Ectodermal cell (in vitro differentiated cells): ENCODE measurements around the gene SORCS3.

Experiments used
- H3K27ac ChIP-seq: 2 replicates; pipeline ENCODE4 v1.7.0; 2013; ENCODE audit warnings: mild to moderate bottlenecking, low read depth, low read length; ENCODE audit not compliant: insufficient read depth, poor library complexity, severe bottlenecking
- H3K27me3 ChIP-seq: 2 replicates; pipeline ENCODE4 v1.7.0; 2013; ENCODE audit warnings: mild to moderate bottlenecking, low read length; ENCODE audit not compliant: insufficient read depth, control insufficient read depth, poor library complexity, severe bottlenecking
- H3K36me3 ChIP-seq: one replicate; pipeline ENCODE4 v1.7.0; 2013; ENCODE audit warnings: low read length; ENCODE audit not compliant: control insufficient read depth, insufficient read depth
- H3K4me1 ChIP-seq: one replicate; pipeline ENCODE4 v1.7.0; 2013; ENCODE audit warnings: low read length; ENCODE audit not compliant: control insufficient read depth, insufficient read depth
- H3K4me3 ChIP-seq: 2 replicates; pipeline ENCODE4 v1.7.0; 2013; ENCODE audit warnings: low read depth, low read length, control low read depth; ENCODE audit not compliant: insufficient read depth
- H3K9me3 ChIP-seq: 2 replicates; pipeline ENCODE4 v1.7.0; 2013; ENCODE audit warnings: mild to moderate bottlenecking, low read length, moderate library complexity; ENCODE audit not compliant: control insufficient read depth
- whole genome bisulfite sequencing, 2 experiments: methylation state at CpG; one replicate each; pipeline ENCODE4 v1.1.7; 2013; ENCODE audit warnings: missing lambda C conversion rate in 2 of 2; 5-methylcytosine and 5-hydroxymethylcytosine counted together

The SORCS3 gene

DNA sequence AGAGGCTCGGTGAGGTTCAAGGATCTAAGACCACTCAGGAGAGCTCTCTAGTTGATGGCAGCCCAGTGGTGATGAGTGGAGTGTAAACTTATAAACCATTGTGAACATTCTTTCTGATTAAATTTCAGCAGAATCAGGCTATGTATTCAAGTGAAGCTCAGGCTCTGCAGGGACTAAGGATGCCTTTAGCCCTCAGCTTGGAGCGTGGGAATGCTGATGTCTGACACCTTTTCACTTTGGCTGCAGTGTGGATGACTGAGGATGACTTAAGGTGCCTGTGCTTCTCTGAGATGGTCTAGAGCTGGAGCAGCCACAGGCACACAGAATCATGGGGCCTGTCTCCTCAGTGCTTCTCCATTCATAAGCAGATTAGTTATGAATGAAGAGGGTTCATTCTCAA is 150.4 kb downstream of the SORCS3 start:
- 90 to 92% methylated on average over 2 of the region's 2 CpGs for WGBS, 2 experiments
- H3K27me3 ChIP-seq = no peaks in the 10 kb centered on the region
- H3K36me3 ChIP-seq = no peaks in the 10 kb centered on the region
- no peak overlapping the region for H3K27ac ChIP-seq
- peaks cover 7% of the 10 kb centered on the region for H3K4me1 ChIP-seq
- H3K9me3 ChIP-seq = no peaks in the 10 kb centered on the region
- no peak overlapping the region for H3K4me3 ChIP-seq

DNA sequence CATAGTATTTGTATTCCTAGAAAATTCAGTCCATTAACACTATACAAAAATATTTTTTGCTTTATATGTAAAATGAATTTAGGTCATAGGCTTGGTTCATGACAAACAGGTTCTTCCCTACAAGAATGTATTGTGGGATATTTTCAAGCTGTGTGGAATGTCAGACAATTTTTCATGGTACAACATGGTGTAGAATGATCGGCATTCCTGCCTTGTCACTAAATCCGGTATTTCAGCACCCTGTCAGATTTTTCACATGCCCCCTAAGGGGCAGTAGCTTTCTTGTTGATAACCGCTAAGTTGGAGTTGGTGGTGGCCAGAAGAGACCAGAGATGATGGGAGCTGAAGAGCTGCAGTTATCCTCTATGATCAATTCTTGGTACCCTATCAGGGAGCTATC is 154.3 kb downstream of the SORCS3 start:
- H3K4me3 ChIP-seq = no peak overlapping the region
- no peaks in the 10 kb centered on the region for H3K27me3 ChIP-seq
- peaks cover 1% of the 10 kb centered on the region for H3K4me1 ChIP-seq
- no peaks in the 10 kb centered on the region for H3K36me3 ChIP-seq
- 96% methylated on average over 3 of the region's 3 CpGs for WGBS, 2 experiments
- no peaks in the 10 kb centered on the region for H3K9me3 ChIP-seq
- H3K27ac ChIP-seq = no peak overlapping the region

- no peaks in the 10 kb centered on the region for H3K9me3 ChIP-seq
- H3K36me3 ChIP-seq = no peaks in the 10 kb centered on the region
- 94 to 97% methylated on average over 2 of the region's 2 CpGs for WGBS, 2 experiments
- H3K27me3 ChIP-seq = no peaks in the 10 kb centered on the region
- H3K4me3 ChIP-seq = no peak overlapping the region
- H3K4me1 ChIP-seq = peaks cover 5% of the 10 kb centered on the region
- no peak overlapping the region for H3K27ac ChIP-seq
These were observed 155.7 kb downstream of the SORCS3 start for GRCh38 chr10:104796823-104797222.

DNA sequence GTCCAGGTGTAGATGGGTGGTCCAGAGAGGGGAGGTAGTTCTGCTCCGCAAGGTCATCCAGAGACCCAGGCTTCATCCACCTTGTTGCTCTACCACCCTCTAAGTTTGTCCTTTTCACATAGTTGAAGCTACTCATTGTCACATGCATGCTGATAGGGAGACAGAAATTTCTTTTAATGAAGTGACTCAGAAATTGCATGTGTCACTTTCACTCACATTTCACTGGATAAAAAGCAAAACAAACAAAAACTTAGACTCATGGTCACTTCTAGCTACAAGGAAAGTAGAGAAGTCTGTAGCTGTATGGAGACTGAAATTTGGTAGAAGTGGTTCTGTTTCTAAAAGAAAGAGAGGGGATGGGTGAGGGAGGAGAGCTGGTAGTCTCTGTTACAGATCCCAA is 161.9 kb downstream of the SORCS3 start:
- Histone ChIP-seq H3K4me1 (peaks cover 5% of the 10 kb centered on the region), H3K9me3 (no peaks in the 10 kb centered on the region), H3K4me3 (no peak overlapping the region), H3K27ac (no peak overlapping the region), H3K27me3 (no peaks in the 10 kb centered on the region), H3K36me3 (no peaks in the 10 kb centered on the region)
- 80 to 100% methylated on average over 1 of the region's 1 CpG for WGBS, 2 experiments

DNA sequence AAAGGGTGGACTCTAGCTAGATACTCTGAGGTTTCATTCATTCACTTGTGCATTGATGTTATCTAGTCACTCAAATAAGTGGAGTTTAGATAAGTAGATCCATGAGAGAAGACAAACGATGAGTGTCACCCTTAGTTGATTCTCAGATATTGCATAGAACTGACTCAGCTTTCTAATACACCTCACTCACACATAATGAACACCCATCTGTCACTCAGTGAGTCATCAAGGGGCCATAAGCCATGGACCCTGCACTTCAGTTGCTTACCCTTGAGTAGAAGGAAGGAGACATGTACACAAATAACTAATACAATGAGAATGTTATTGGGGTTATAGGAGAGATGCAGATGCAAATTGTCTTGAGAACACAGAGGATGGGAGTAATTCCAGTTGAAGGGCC is 163.8 kb downstream of the SORCS3 start:
- WGBS, 2 experiments = 94 to 100% methylated on average over 1 of the region's 1 CpG
- Histone ChIP-seq H3K27me3 (no peaks in the 10 kb centered on the region), H3K36me3 (no peaks in the 10 kb centered on the region)

GRCh38 chr10:104806801-104807200 is 165.7 kb downstream of the SORCS3 start:
- no peaks in the 10 kb centered on the region for H3K36me3 ChIP-seq
- no peaks in the 10 kb centered on the region for H3K27me3 ChIP-seq
- no peak overlapping the region for H3K27ac ChIP-seq
- WGBS, 2 experiments = 90 to 97% methylated on average over 2 of the region's 2 CpGs
- no peaks in the 10 kb centered on the region for H3K9me3 ChIP-seq
- H3K4me3 ChIP-seq = no peak overlapping the region
- no peaks in the 10 kb centered on the region for H3K4me1 ChIP-seq

More for the DNA sequence above, 163.8 kb downstream of the SORCS3 start:
- Histone ChIP-seq H3K27ac (no peak overlapping the region), H3K4me1 (peaks cover 5% of the 10 kb centered on the region), H3K4me3 (no peak overlapping the region), H3K9me3 (no peaks in the 10 kb centered on the region)

- H3K27me3 ChIP-seq = no peaks in the 10 kb centered on the region
- WGBS, 2 experiments = 93 to 94% methylated on average over 7 of the region's 7 CpGs
- no peaks in the 10 kb centered on the region for H3K4me1 ChIP-seq
- no peaks in the 10 kb centered on the region for H3K9me3 ChIP-seq
- H3K27ac ChIP-seq = no peak overlapping the region
- no peak overlapping the region for H3K4me3 ChIP-seq
- H3K36me3 ChIP-seq = no peaks in the 10 kb centered on the region
These were observed 166.7 kb downstream of the SORCS3 start for GRCh38 chr10:104807581-104808310.

DNA sequence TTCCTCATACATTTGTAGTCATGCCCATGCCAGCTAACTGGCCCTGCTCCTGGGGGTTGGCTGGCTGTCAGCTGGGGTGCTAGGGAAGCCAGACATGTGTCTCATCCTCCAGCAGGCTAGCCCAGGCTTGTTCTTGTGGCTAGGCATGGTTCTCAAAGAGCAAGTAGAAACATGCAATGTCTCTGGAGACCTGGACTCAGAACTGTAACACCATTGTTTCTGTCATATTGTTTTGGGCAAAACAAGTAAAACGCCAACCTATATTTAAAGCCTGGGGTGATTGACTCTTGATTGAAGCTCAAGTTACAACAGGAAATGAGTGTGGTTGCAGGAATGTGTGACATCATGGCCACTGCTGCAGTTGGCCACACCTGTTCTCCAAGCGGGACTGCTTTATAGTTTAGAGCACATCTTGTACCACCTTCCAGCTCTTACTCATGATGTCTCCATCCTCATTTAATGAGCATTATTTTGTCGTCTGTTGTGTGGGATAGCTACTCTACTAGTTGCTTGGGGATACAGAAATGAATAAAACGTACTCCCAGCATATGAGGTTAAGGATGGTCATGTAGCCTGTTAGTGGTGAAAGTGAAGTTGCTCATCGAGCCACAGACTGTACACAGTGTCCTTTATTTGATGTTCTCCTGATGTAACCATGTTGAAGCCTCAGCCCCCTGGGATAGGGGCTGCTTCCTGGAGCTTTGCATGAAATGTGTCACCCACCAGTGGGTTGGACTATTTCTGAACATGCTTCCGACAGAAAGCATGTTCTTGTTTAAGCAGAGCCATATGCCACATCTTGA is 168.4 kb downstream of the SORCS3 start:
- no peaks in the 10 kb centered on the region for H3K9me3 ChIP-seq
- H3K4me1 ChIP-seq = no peaks in the 10 kb centered on the region
- H3K27ac ChIP-seq = no peak overlapping the region
- no peak overlapping the region for H3K4me3 ChIP-seq
- no peaks in the 10 kb centered on the region for H3K27me3 ChIP-seq
- no peaks in the 10 kb centered on the region for H3K36me3 ChIP-seq
- WGBS, 2 experiments = 77 to 80% methylated on average over 6 of the region's 6 CpGs

DNA sequence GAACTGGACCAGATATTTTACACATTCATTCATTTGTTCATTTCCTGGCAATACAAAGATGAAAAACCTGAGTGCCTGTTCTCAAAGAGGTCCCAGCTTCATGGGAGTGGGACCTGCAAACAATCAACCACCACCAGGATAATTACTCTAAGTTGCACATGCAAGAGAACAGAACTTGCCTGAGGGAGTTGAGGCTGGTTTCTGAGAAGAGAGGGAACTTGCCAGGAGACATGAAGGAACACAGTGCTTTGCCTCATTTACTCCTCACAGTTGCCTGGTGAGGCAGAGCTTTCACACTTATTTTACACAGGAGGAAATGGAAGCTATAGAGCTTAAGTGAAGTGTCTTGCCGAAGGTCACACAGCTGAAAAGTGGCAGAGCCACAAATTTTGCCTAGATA is 170.1 kb downstream of the SORCS3 start:
- WGBS, 2 experiments = 95 to 98% methylated on average over 1 of the region's 1 CpG
- no peak overlapping the region for H3K27ac ChIP-seq

GRCh38 chr10:104816501-104816900 is 175.4 kb downstream of the SORCS3 start:
- H3K27ac ChIP-seq = no peak overlapping the region
- WGBS, 2 experiments = 94 to 100% methylated on average over 2 of the region's 2 CpGs
- no peaks in the 10 kb centered on the region for H3K36me3 ChIP-seq
- no peak overlapping the region for H3K4me3 ChIP-seq
- no peaks in the 10 kb centered on the region for H3K9me3 ChIP-seq
- no peaks in the 10 kb centered on the region for H3K4me1 ChIP-seq
- H3K27me3 ChIP-seq = no peaks in the 10 kb centered on the region

More for the DNA sequence above, 170.1 kb downstream of the SORCS3 start:
- no peaks in the 10 kb centered on the region for H3K9me3 ChIP-seq
- H3K36me3 ChIP-seq = no peaks in the 10 kb centered on the region
- H3K4me3 ChIP-seq = no peak overlapping the region
- no peaks in the 10 kb centered on the region for H3K4me1 ChIP-seq
- H3K27me3 ChIP-seq = no peaks in the 10 kb centered on the region
